Panc1 (cell line): ENCODE results near the gene VPS41. TPM values are rescaled to one million over a fixed set of nuclear protein-coding genes. Genes with fewer than 3 reads are reported as not detected.

ENCODE experiments used
- ATAC-seq: fragments of 200-7000 bp; cut with Tn5 transposase; 2 replicates; pipeline ENCODE4 v1.9.1; 2020; ENCODE audit warnings: mild to moderate bottlenecking, moderate library complexity
- BruUV-seq: library from RNA; stranded (reverse); fragments of 400-500 nt; replicated peaks from 2 replicates; lab custom pipeline; 2021; lab: Mats Ljungman, UMichigan
- CTCF ChIA-PET: fragments of 300-600 bp; sonication (Branson Sonifier 250); formaldehyde crosslinking; loops from one replicate; lab custom pipeline; 2022; ENCODE audit warnings: antibody characterized with exemption; lab: Charles Lee
- POLR2A ChIA-PET: fragments of 300-600 bp; sonication (Branson Sonifier 250); formaldehyde crosslinking; loops from one replicate; lab custom pipeline; 2022; ENCODE audit warnings: antibody characterized with exemption; lab: Charles Lee
- DNase-seq: peaks from one replicate; pipeline ENCODE4 v3.0.0-alpha.2; 2010; ENCODE audit warnings: low read depth, low spot score
- H3K27ac ChIP-seq: 2 replicates; pipeline ENCODE4 v1.5.1; 2011; ENCODE audit warnings: mild to moderate bottlenecking, low read length, inconsistent platforms
- H3K27me3 ChIP-seq: fragments of 200-500 bp; sonication (Bioruptor generic); 2 replicates; pipeline ENCODE4 v1.6.0; 2014; ENCODE audit warnings: low read length, inconsistent platforms; ENCODE audit not compliant: control insufficient read depth, insufficient read depth
- H3K36me3 ChIP-seq: fragments of 200-500 bp; sonication (Bioruptor generic); 2 replicates; pipeline ENCODE4 v1.5.1; 2014; ENCODE audit warnings: inconsistent platforms, mild to moderate bottlenecking, low read length, moderate library complexity; ENCODE audit not compliant: control insufficient read depth, insufficient read depth
- H3K4me1 ChIP-seq: 2 replicates; pipeline ENCODE4 v1.5.1; 2011; ENCODE audit warnings: inconsistent platforms, mild to moderate bottlenecking, low read length, moderate library complexity; ENCODE audit not compliant: control insufficient read depth, insufficient read depth
- H3K4me3 ChIP-seq, 2 experiments: 2 replicates each; pipeline ENCODE4 v1.5.1; 2011 to 2012; ENCODE audit warnings: low read depth in 2 of 2, low read length in 2 of 2, mild to moderate bottlenecking in 2 of 2, inconsistent platforms in 1 of 2, moderate library complexity in 1 of 2
- H3K9me3 ChIP-seq: fragments of 200-500 bp; sonication (Bioruptor generic); 2 replicates; pipeline ENCODE4 v1.5.1; 2014; ENCODE audit warnings: low read depth, mild to moderate bottlenecking, inconsistent platforms, low read length, moderate library complexity; ENCODE audit not compliant: control insufficient read depth, insufficient read depth
- CTCF ChIP-seq: fragments of 450-650 bp; IDR thresholded peaks from 2 replicates; pipeline ENCODE4 v1.5.1; 2017; ENCODE audit warnings: mild to moderate bottlenecking
- POLR2AphosphoS5 ChIP-seq: IDR thresholded peaks from 2 replicates; pipeline ENCODE4 v1.6.1; 2012; ENCODE audit warnings: mild to moderate bottlenecking, low read depth, low read length, moderate library complexity
- REST ChIP-seq, 2 experiments: IDR thresholded peaks; 2 replicates each; pipeline ENCODE4 v1.6.1; 2011 to 2012; ENCODE audit warnings: low read depth in 2 of 2, control low read depth in 1 of 2, low read length in 1 of 2, mild to moderate bottlenecking in 1 of 2, moderate library complexity in 1 of 2; ENCODE audit not compliant: insufficient read depth in 1 of 2
- SIN3A ChIP-seq: IDR thresholded peaks from 2 replicates; pipeline ENCODE4 v1.6.1; 2012; ENCODE audit warnings: low read depth, mild to moderate bottlenecking, low read length, moderate library complexity, borderline replicate concordance; ENCODE audit not compliant: insufficient read depth
- TCF7L2 ChIP-seq: IDR thresholded peaks from 2 replicates; pipeline ENCODE4 v1.6.1; 2011; ENCODE audit warnings: mild to moderate bottlenecking, low read depth, low read length, inconsistent platforms
- in situ Hi-C: cut with HindIII; loops from 2 replicates; pipeline ENCODE4 v1.10.0; 2016; ENCODE audit warnings: low sequenced_read_pairs, low pct_unique_long_range_greater_than_20kb
- intact Hi-C: fragments of 100-400 bp; cut with micrococcal nuclease; formaldehyde crosslinking; loops from one replicate; pipeline ENCODE4 v1.10.0; 2022; ENCODE audit not compliant: unreplicated experiment
- total RNA-seq: library from RNA; stranded (reverse); gene quantifications from one replicate; pipeline ENCODE4 v1.2.1, GENCODE V29; 2021; ENCODE audit not compliant: unreplicated experiment

VPS41 gene
- total RNA-seq, 1 experiment from 2014 or later, result 127 TPM

- H3K36me3 ChIP-seq, result peaks cover 2% of the 10 kb centered on the region; the same call in 1 of the 2 replicates
- H3K4me1 ChIP-seq, result no peaks in the 10 kb centered on the region
- ChIA-PET CTCF (no interaction called here), POLR2A (no interaction called here)
- no peaks in the 10 kb centered on the region for H3K9me3 ChIP-seq
- intact Hi-C loops (no loop called here), in situ Hi-C loops (no loop called here)
- no peak overlapping the region for H3K27ac ChIP-seq
- H3K4me3 ChIP-seq, result no peak overlapping the region
- TF ChIP-seq REST (IDR thresholded peaks at IDR 0.05; ENCODE audit: insufficient read depth in 1 of 2, low read depth in 2 of 2, low read length in 1 of 2) (no peak), TCF7L2 (no peak), POLR2AphosphoS5 (no peak), CTCF (no peak), SIN3A (no peak)
- no peak for DNase-seq
- no peak for ATAC-seq
- BruUV-seq, result no TSS peak
- H3K27me3 ChIP-seq, result no peaks in the 10 kb centered on the region
These were observed 152.5 kb downstream of the VPS41 start for GRCh38 chr7:38756521-38756920.

GRCh38 chr7:38753347-38753746 lies 155.6 kb downstream of the VPS41 start:
- DNase-seq (no peak), ATAC-seq (no peak)
- no peak overlapping the region for H3K27ac ChIP-seq
- in situ Hi-C loops (no loop called here), intact Hi-C loops (no loop called here)
- H3K4me3 ChIP-seq, result no peak overlapping the region
- BruUV-seq, result no TSS peak
- no peaks in the 10 kb centered on the region for H3K27me3 ChIP-seq
- CTCF ChIA-PET, result no interaction called here
- POLR2A ChIA-PET, result no interaction called here
- peaks cover 2% of the 10 kb centered on the region; the same call in 1 of the 2 replicates for H3K36me3 ChIP-seq
- no peaks in the 10 kb centered on the region for H3K9me3 ChIP-seq
- no peaks in the 10 kb centered on the region for H3K4me1 ChIP-seq
- TF ChIP-seq REST (IDR thresholded peaks at IDR 0.05; ENCODE audit: insufficient read depth in 1 of 2, low read depth in 2 of 2, low read length in 1 of 2), result no peak
- TF ChIP-seq TCF7L2, result no peak
- no peak for TF ChIP-seq CTCF
- no peak for TF ChIP-seq POLR2AphosphoS5
- no peak for TF ChIP-seq SIN3A
